GM12878 (cell line): ENCODE data around the gene RARRES2. TPM values are rescaled to one million over a fixed set of nuclear protein-coding genes. Genes with fewer than 3 reads are reported as not detected.
"Not testable (repeated sequence)": the region's sequence is repeated elsewhere in the genome, so short reads cannot be mapped to it uniquely, and the experiment has no call there.

Experiments
- ATAC-seq: fragments of 200-7000 bp; cut with Tn5 transposase; 3 replicates; pipeline ENCODE4 v1.9.1; 2020; ENCODE audit warnings: mild to moderate bottlenecking, moderate library complexity
- BruUV-seq: library from RNA; stranded (reverse); fragments of 400-500 nt; replicated peaks from 2 replicates; lab custom pipeline; 2021; lab: Mats Ljungman, UMichigan
- CTCF ChIA-PET: fragments of 300-600 bp; sonication (Branson Sonifier 250); formaldehyde crosslinking; extraction: SDS; loops from one replicate; lab custom pipeline; 2021; ENCODE audit warnings: inconsistent platforms; lab: Yijun Ruan, JAX
- POLR2A ChIA-PET: fragments of 350-600 bp; formaldehyde crosslinking; extraction: SDS; loops from one replicate; lab custom pipeline; 2021; ENCODE audit warnings: inconsistent platforms; lab: Charles Lee
- RAD21 ChIA-PET: fragments of 300-600 bp; sonication (Branson Sonifier 250); formaldehyde crosslinking; loops from one replicate; lab custom pipeline; 2023; ENCODE audit warnings: antibody characterized with exemption; ENCODE audit not compliant: unreplicated experiment; lab: Charles Lee
- SMC1A ChIA-PET: fragments of 300-600 bp; sonication (Branson Sonifier 250); formaldehyde crosslinking; loops from one replicate; lab custom pipeline; 2023; ENCODE audit not compliant: unreplicated experiment, uncharacterized antibody; lab: Charles Lee
- DNase-seq: peaks from one replicate; pipeline ENCODE4 v3.0.0-alpha.2; 2011; ENCODE audit warnings: low read depth, low spot score
- FAIRE-seq: peaks from 3 replicates; lab custom pipeline; 2011; peaks lifted over from hg19 to GRCh38; lab: Jason Lieb, UNC
- H2AFZ ChIP-seq: 2 replicates; pipeline ENCODE4 v1.6.0; 2011; ENCODE audit warnings: low read depth, low read length, control low read depth; ENCODE audit not compliant: control insufficient read depth
- H3K27ac ChIP-seq: 2 replicates; pipeline ENCODE4 v1.5.1; 2011; ENCODE audit warnings: control low read depth; ENCODE audit not compliant: control insufficient read depth, insufficient read depth
- H3K27me3 ChIP-seq, 2 experiments: replicated peaks in 1 of 2; 2 replicates each; pipeline versions ENCODE4 v1.6.0 to v1.6.1; 2011; ENCODE audit warnings: low read length in 1 of 2; ENCODE audit not compliant: control insufficient read depth in 2 of 2, insufficient read depth in 2 of 2
- H3K36me3 ChIP-seq, 2 experiments: 2 replicates each; pipeline ENCODE4 v1.5.1; 2011; ENCODE audit warnings: low read length in 1 of 2; ENCODE audit not compliant: control insufficient read depth in 2 of 2, insufficient read depth in 2 of 2
- H3K4me1 ChIP-seq: 2 replicates; pipeline ENCODE4 v1.6.1; 2011; ENCODE audit warnings: mild to moderate bottlenecking, low read length, moderate library complexity, mixed read lengths; ENCODE audit not compliant: control insufficient read depth, insufficient read depth
- H3K4me2 ChIP-seq: 2 replicates; pipeline ENCODE4 v1.6.0; 2011; ENCODE audit warnings: control low read depth; ENCODE audit not compliant: control insufficient read depth, insufficient read depth
- H3K4me3 ChIP-seq: fragments of 200-600 bp; sonication (generic); 2 replicates; pipeline ENCODE4 v1.5.1; 2016
- H3K79me2 ChIP-seq: 2 replicates; pipeline ENCODE4 v1.6.0; 2011; ENCODE audit warnings: low read length; ENCODE audit not compliant: control insufficient read depth, insufficient read depth
- H3K9ac ChIP-seq: 2 replicates; pipeline ENCODE4 v1.8.0; 2011; ENCODE audit warnings: low read length, control low read depth, mixed read lengths; ENCODE audit not compliant: control insufficient read depth, insufficient read depth
- H3K9me3 ChIP-seq: replicated peaks from 3 replicates; pipeline ENCODE4 v1.5.1; 2011; ENCODE audit warnings: mild to moderate bottlenecking, low read length; ENCODE audit not compliant: control insufficient read depth, insufficient read depth
- H4K20me1 ChIP-seq: 2 replicates; pipeline ENCODE4 v1.6.0; 2011; ENCODE audit not compliant: control insufficient read depth, insufficient read depth
- WGBS: methylation state at CpG from one replicate; pipeline ENCODE4 v1.1.6; 2016; ENCODE audit warnings: low lambda C conversion rate; ENCODE audit not compliant: insufficient replicate concordance, insufficient coverage; ENCODE audit errors: missing lambda C conversion rate; 5-methylcytosine and 5-hydroxymethylcytosine counted together
- in situ Hi-C: fragments of 300-500 bp; cut with MboI; formaldehyde crosslinking; loops from 9 replicates; pipeline ENCODE4 v1.14.3; 2018; ENCODE audit warnings: mixed read lengths
- intact Hi-C: fragments of 100-400 bp; cut with micrococcal nuclease; formaldehyde crosslinking; loops from one replicate; pipeline ENCODE4 v1.14.2; 2022; ENCODE audit not compliant: unreplicated experiment
- polyA plus RNA-seq, 11 experiments: library from polyadenylated mRNA; depleted of rRNA in 4 of 11; unstranded in 6 of 11; stranded (reverse) in 5 of 11; fragments of >200 nt; fragmentation: Nextera tagmentation in 4 of 11; fragmentation: Illumina TruSeq in 1 of 11; extraction: Ambion mirVana in 4 of 11; extraction: Trizol in 1 of 11; gene quantifications; 1 replicate in 1 of 11; 2 replicates in 10 of 11; pipeline versions ENCODE4 v1.2.1 to v1.2.3, GENCODE V29; 2011 to 2016; ENCODE audit warnings: inconsistent platforms in 2 of 11, missing spikeins in 2 of 11, low read depth in 1 of 11
- total RNA-seq, 4 experiments: library from RNA; depleted of rRNA in 3 of 4; stranded (reverse); fragments of >200 nt in 3 of 4; fragmentation: Illumina TruSeq in 1 of 4; extraction: Trizol in 1 of 4; gene quantifications; 2 replicates each; pipeline versions ENCODE4 v1.2.1 to v1.2.3, GENCODE V29; 2013 to 2021

Gene RARRES2
- total and polyA plus RNA-seq, 10 of the 15 experiments (the other 5 are each of a cell fraction or from before 2014, with no cell fraction given): 0.13 to 2.2 (median 0.40) TPM; not detected in 3

- H3K4me3 ChIP-seq, CTCF ChIA-PET, H3K27me3 ChIP-seq, ATAC-seq, H3K36me3 ChIP-seq, BruUV-seq, H3K4me1 ChIP-seq, RAD21 ChIA-PET, H3K27ac ChIP-seq, H2AFZ ChIP-seq, H3K79me2 ChIP-seq, H3K9ac ChIP-seq, POLR2A ChIA-PET, in situ Hi-C loops, H4K20me1 ChIP-seq, H3K9me3 ChIP-seq, SMC1A ChIA-PET, DNase-seq, H3K4me2 ChIP-seq, FAIRE-seq, intact Hi-C loops: not testable (repeated sequence)
Observed at GRCh38 chr7:150297978-150298377, 43.5 kb downstream of the RARRES2 start.

DNA sequence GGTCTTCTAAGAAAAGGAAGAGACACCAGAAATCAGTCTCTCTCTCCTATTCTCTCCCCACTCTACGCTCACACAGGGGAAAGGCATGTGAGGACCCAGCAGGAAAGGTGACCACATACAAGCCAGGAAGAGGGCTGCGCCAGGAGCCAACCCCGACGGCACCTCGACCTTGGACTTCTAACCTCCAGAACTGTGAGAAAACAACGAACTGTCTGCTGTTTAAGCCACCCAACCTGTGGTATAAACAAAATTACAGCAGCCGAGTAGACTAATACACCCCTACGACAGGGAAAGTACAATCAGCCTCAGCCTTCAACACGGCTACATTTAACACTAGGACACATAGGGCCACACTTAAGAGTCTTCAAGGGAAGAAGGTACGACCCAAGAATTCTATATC lies 44.6 kb downstream of the RARRES2 start:
- POLR2A ChIA-PET, FAIRE-seq, BruUV-seq, H3K27ac ChIP-seq, H3K9ac ChIP-seq, H3K4me3 ChIP-seq, CTCF ChIA-PET, H3K27me3 ChIP-seq, H4K20me1 ChIP-seq, H3K4me1 ChIP-seq, in situ Hi-C loops, H3K36me3 ChIP-seq, H3K4me2 ChIP-seq, H3K9me3 ChIP-seq, DNase-seq, H3K79me2 ChIP-seq, RAD21 ChIA-PET, intact Hi-C loops, SMC1A ChIA-PET, H2AFZ ChIP-seq, ATAC-seq: not testable (repeated sequence)
- 79% methylated on average over 5 of the region's 10 CpGs for WGBS

- H3K27ac ChIP-seq, DNase-seq, H3K36me3 ChIP-seq, intact Hi-C loops, SMC1A ChIA-PET, BruUV-seq, H3K9me3 ChIP-seq, H4K20me1 ChIP-seq, POLR2A ChIA-PET, H3K4me3 ChIP-seq, RAD21 ChIA-PET, CTCF ChIA-PET, H3K4me2 ChIP-seq, H3K79me2 ChIP-seq, H3K27me3 ChIP-seq, FAIRE-seq, H3K4me1 ChIP-seq, H2AFZ ChIP-seq, H3K9ac ChIP-seq, in situ Hi-C loops: not testable (repeated sequence)
- peak; percentile 50; the same call in 2 of the 3 replicates for ATAC-seq
- WGBS: no CpG with 5 or more reads among the region's 8 CpGs
Observed at GRCh38 chr7:150295614-150296013, 45.8 kb downstream of the RARRES2 start.

DNA sequence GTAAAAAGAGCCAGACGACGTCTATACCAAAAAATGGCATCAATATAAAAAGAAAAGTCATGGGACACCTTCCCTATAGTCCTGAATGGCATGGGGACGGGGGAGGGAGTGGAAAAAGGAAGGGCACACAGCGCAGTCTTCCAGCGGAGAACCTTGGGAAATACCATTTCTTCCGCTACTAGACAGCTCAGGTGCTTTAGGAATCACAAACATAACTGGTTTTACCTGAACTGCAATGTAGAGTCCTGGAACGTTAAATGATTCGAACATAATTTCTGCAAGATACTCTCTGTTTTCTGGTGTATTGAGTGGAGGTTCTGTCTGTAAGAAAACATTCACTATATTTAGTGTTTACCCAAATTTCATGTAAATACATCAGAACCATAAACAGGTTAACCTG lies 46.4 kb downstream of the RARRES2 start:
- 90% methylated on average over 8 of the region's 8 CpGs for WGBS
- DNase-seq, H3K9me3 ChIP-seq, SMC1A ChIA-PET, BruUV-seq, H3K27me3 ChIP-seq, H3K4me1 ChIP-seq, FAIRE-seq, H2AFZ ChIP-seq, H3K27ac ChIP-seq, in situ Hi-C loops, ATAC-seq, H3K4me2 ChIP-seq, intact Hi-C loops, H4K20me1 ChIP-seq, POLR2A ChIA-PET, CTCF ChIA-PET, H3K4me3 ChIP-seq, RAD21 ChIA-PET, H3K36me3 ChIP-seq, H3K79me2 ChIP-seq, H3K9ac ChIP-seq: not testable (repeated sequence)
